Loucy (cell line): Measurements from ENCODE around the gene LINGO3.

Experiments used
- H2AFZ ChIP-seq: fragments of 200-600 bp; sonication (generic); 2 replicates; pipeline ENCODE4 v1.6.0; 2016; ENCODE audit warnings: antibody characterized with exemption, mild to moderate bottlenecking, low read length, moderate library complexity
- H3F3A ChIP-seq: fragments of 200-600 bp; 2 replicates; pipeline ENCODE4 v1.6.0; 2016; ENCODE audit warnings: antibody characterized with exemption, low read depth, mild to moderate bottlenecking
- H3K27me3 ChIP-seq: fragments of 200-600 bp; sonication (generic); 2 replicates; pipeline ENCODE4 v1.6.1; 2014; ENCODE audit warnings: low read length, mild to moderate bottlenecking; ENCODE audit not compliant: insufficient read depth, poor library complexity, severe bottlenecking
- H3K36me3 ChIP-seq: fragments of 200-600 bp; sonication (generic); 2 replicates; pipeline ENCODE4 v1.6.1; 2016; ENCODE audit warnings: low read length; ENCODE audit not compliant: insufficient read depth
- H3K4me1 ChIP-seq: fragments of 200-600 bp; sonication (generic); 2 replicates; pipeline ENCODE4 v1.5.1; 2014; ENCODE audit warnings: low read length, mild to moderate bottlenecking; ENCODE audit not compliant: insufficient read depth, poor library complexity, severe bottlenecking
- H3K4me2 ChIP-seq: fragments of 200-600 bp; sonication (generic); 2 replicates; pipeline ENCODE4 v1.6.0; 2014; ENCODE audit warnings: antibody characterized with exemption, low read length, low read depth, mild to moderate bottlenecking; ENCODE audit not compliant: poor library complexity, severe bottlenecking
- H3K4me3 ChIP-seq: fragments of 200-600 bp; sonication (generic); 2 replicates; pipeline ENCODE4 v1.5.1; 2014; ENCODE audit warnings: low read length, mild to moderate bottlenecking, mixed read lengths; ENCODE audit not compliant: poor library complexity, severe bottlenecking
- H3K79me2 ChIP-seq: fragments of 200-600 bp; sonication (generic); 2 replicates; pipeline ENCODE4 v1.6.1; 2014; ENCODE audit warnings: low read length; ENCODE audit not compliant: insufficient read depth
- H3K9ac ChIP-seq: fragments of 200-600 bp; sonication (generic); 2 replicates; pipeline ENCODE4 v1.6.0; 2014; ENCODE audit warnings: mild to moderate bottlenecking, low read depth, low read length, moderate library complexity; ENCODE audit not compliant: poor library complexity, severe bottlenecking
- H3K9me2 ChIP-seq: fragments of 200-600 bp; sonication (generic); replicated peaks from 2 replicates; pipeline ENCODE4 v1.6.1; 2016; ENCODE audit warnings: low read depth, low read length, mixed read lengths
- H3K9me3 ChIP-seq: fragments of 200-600 bp; sonication (generic); 2 replicates; pipeline ENCODE4 v1.6.1; 2014; ENCODE audit warnings: mild to moderate bottlenecking, antibody characterized with exemption, low read length, low read depth; ENCODE audit not compliant: insufficient read depth
- H4K20me1 ChIP-seq: fragments of 200-600 bp; sonication (generic); 2 replicates; pipeline ENCODE4 v1.6.0; 2014; ENCODE audit warnings: antibody characterized with exemption, low read length, mild to moderate bottlenecking; ENCODE audit not compliant: insufficient read depth, poor library complexity, severe bottlenecking
- EZH2phosphoT487 ChIP-seq: fragments of 200-600 bp; IDR thresholded peaks from 2 replicates; pipeline ENCODE4 v1.6.1; 2018; ENCODE audit warnings: antibody characterized with exemption, mild to moderate bottlenecking, moderate library complexity, borderline replicate concordance
- TF ChIP-seq, protein P1 (sequence below): fragments of 200-600 bp; sonication (generic); conservative IDR thresholded peaks from 2 replicates; pipeline ENCODE4 v1.5.1; 2014; ENCODE audit warnings: mild to moderate bottlenecking, antibody characterized with exemption, low read length

LINGO3 gene

DNA sequence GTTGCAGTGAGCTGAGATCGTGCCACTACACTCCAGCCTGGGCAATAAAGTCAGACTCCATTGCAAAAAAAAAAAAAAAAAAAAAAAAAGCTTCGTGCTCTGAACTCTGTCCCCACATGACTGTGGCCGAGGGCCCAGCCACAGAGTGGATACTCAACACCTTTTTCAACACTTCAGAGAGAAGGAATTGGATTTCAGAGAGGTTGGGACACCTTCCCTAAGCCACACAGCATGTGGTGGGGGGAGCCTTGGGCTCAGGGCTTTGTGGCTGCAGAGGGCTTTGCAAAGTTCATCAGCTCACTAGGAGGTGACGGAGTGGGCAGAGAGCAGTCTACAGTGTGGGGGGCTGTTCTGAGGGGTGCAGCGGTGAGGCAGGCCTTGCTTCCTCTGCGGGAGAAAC, 11.0 kb upstream of the LINGO3 start:
- H4K20me1 ChIP-seq: no peaks in the 10 kb centered on the region
- no peak overlapping the region for H3K4me3 ChIP-seq
- H3K79me2 ChIP-seq: no peaks in the 10 kb centered on the region; the same call in 1 of the 2 replicates
- no peaks in the 10 kb centered on the region for H3K36me3 ChIP-seq
- H2AFZ ChIP-seq: no peak overlapping the region
- no peaks in the 10 kb centered on the region for H3K9me2 ChIP-seq
- H3K9ac ChIP-seq: no peak overlapping the region
- peak overlapping the region; percentile 1 for H3K4me2 ChIP-seq
- H3K27me3 ChIP-seq: no peaks in the 10 kb centered on the region
- H3K4me1 ChIP-seq: peaks cover 4% of the 10 kb centered on the region
- no peaks in the 10 kb centered on the region for H3F3A ChIP-seq
- no peaks in the 10 kb centered on the region for H3K9me3 ChIP-seq
- TF ChIP-seq, protein P1, sequence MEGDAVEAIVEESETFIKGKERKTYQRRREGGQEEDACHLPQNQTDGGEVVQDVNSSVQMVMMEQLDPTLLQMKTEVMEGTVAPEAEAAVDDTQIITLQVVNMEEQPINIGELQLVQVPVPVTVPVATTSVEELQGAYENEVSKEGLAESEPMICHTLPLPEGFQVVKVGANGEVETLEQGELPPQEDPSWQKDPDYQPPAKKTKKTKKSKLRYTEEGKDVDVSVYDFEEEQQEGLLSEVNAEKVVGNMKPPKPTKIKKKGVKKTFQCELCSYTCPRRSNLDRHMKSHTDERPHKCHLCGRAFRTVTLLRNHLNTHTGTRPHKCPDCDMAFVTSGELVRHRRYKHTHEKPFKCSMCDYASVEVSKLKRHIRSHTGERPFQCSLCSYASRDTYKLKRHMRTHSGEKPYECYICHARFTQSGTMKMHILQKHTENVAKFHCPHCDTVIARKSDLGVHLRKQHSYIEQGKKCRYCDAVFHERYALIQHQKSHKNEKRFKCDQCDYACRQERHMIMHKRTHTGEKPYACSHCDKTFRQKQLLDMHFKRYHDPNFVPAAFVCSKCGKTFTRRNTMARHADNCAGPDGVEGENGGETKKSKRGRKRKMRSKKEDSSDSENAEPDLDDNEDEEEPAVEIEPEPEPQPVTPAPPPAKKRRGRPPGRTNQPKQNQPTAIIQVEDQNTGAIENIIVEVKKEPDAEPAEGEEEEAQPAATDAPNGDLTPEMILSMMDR: no peak
- TF ChIP-seq EZH2phosphoT487: no peak

- H3K9me3 ChIP-seq: no peaks in the 10 kb centered on the region
- no peaks in the 10 kb centered on the region for H4K20me1 ChIP-seq
- peaks cover 4% of the 10 kb centered on the region for H3K4me1 ChIP-seq
- no peaks in the 10 kb centered on the region for H3K9me2 ChIP-seq
- peak overlapping the region; percentile 48 for H3K9ac ChIP-seq
- no peaks in the 10 kb centered on the region for H3F3A ChIP-seq
- TF ChIP-seq, protein P1: no peak
- no peak for TF ChIP-seq EZH2phosphoT487
- H3K4me2 ChIP-seq: no peak overlapping the region
- H3K36me3 ChIP-seq: no peaks in the 10 kb centered on the region
- H3K79me2 ChIP-seq: no peaks in the 10 kb centered on the region
- no peak overlapping the region for H2AFZ ChIP-seq
- H3K27me3 ChIP-seq: no peaks in the 10 kb centered on the region
- no peak overlapping the region for H3K4me3 ChIP-seq
Measured at GRCh38 chr19:2317756-2318155, 9.8 kb upstream of the LINGO3 start.

GRCh38 chr19:2317300-2317699, 9.3 kb upstream of the LINGO3 start:
- Histone ChIP-seq H3K4me2 (no peak overlapping the region), H2AFZ (no peak overlapping the region), H3F3A (no peaks in the 10 kb centered on the region), H3K9me2 (no peaks in the 10 kb centered on the region), H3K4me1 (peaks cover 4% of the 10 kb centered on the region), H3K27me3 (no peaks in the 10 kb centered on the region), H3K36me3 (no peaks in the 10 kb centered on the region), H3K9ac (no peak overlapping the region), H3K79me2 (no peaks in the 10 kb centered on the region), H3K4me3 (no peak overlapping the region), H4K20me1 (no peaks in the 10 kb centered on the region), H3K9me3 (no peaks in the 10 kb centered on the region)
- TF ChIP-seq EZH2phosphoT487: no peak
- TF ChIP-seq, protein P1: no peak
